MM.1S (cell line): ENCODE results near the gene ITGB8.

Source experiments
- DNase-seq: peaks from one replicate; pipeline ENCODE4 v3.0.0-alpha.2; 2015
- H2AFZ ChIP-seq: fragments of 300-600 bp; sonication (generic); 2 replicates; pipeline ENCODE4 v1.6.0; 2016; ENCODE audit warnings: antibody characterized with exemption, low read length
- H3F3A ChIP-seq: fragments of 300-600 bp; sonication (generic); 2 replicates; pipeline ENCODE4 v1.6.1; 2016; ENCODE audit warnings: mild to moderate bottlenecking, antibody characterized with exemption, low read length, moderate library complexity, mixed read lengths; ENCODE audit not compliant: insufficient read depth
- H3K27ac ChIP-seq: fragments of 300-600 bp; sonication (generic); 2 replicates; pipeline ENCODE4 v1.5.1; 2016; ENCODE audit warnings: mild to moderate bottlenecking, low read length
- H3K27me3 ChIP-seq: fragments of 300-600 bp; sonication (generic); replicated peaks from 2 replicates; pipeline ENCODE4 v1.6.0; 2016; ENCODE audit warnings: low read length; ENCODE audit not compliant: insufficient read depth
- H3K36me3 ChIP-seq: fragments of 300-600 bp; sonication (generic); replicated peaks from 2 replicates; pipeline ENCODE4 v1.6.1; 2016; ENCODE audit warnings: mild to moderate bottlenecking, low read length, mixed read lengths; ENCODE audit not compliant: insufficient read depth
- H3K4me1 ChIP-seq: fragments of 300-600 bp; sonication (generic); 2 replicates; pipeline ENCODE4 v1.6.1; 2016; ENCODE audit warnings: low read length, mixed read lengths
- H3K4me2 ChIP-seq: fragments of 300-600 bp; sonication (generic); 2 replicates; pipeline ENCODE4 v1.6.0; 2016; ENCODE audit warnings: low read depth, low read length
- H3K4me3 ChIP-seq: fragments of 300-600 bp; sonication (generic); 2 replicates; pipeline ENCODE4 v1.5.1; 2016; ENCODE audit warnings: low read length, mixed read lengths
- H3K79me2 ChIP-seq: fragments of 300-600 bp; sonication (generic); 2 replicates; pipeline ENCODE4 v1.6.1; 2016; ENCODE audit warnings: mixed run types, low read length, mixed read lengths
- H3K9ac ChIP-seq: fragments of 300-600 bp; sonication (generic); 2 replicates; pipeline ENCODE4 v1.6.1; 2016; ENCODE audit warnings: low read length, mixed read lengths
- H3K9me2 ChIP-seq: fragments of 300-600 bp; sonication (generic); replicated peaks from 2 replicates; pipeline ENCODE4 v1.6.1; 2016; ENCODE audit warnings: mild to moderate bottlenecking, low read length, mixed read lengths; ENCODE audit not compliant: insufficient read depth
- H3K9me3 ChIP-seq: fragments of 300-600 bp; sonication (generic); replicated peaks from 2 replicates; pipeline ENCODE4 v1.6.1; 2016; ENCODE audit warnings: mild to moderate bottlenecking, low read length, mixed read lengths; ENCODE audit not compliant: insufficient read depth
- H4K20me1 ChIP-seq: fragments of 300-600 bp; sonication (generic); 2 replicates; pipeline ENCODE4 v1.6.1; 2016; ENCODE audit warnings: mild to moderate bottlenecking, low read length, moderate library complexity, mixed read lengths; ENCODE audit not compliant: insufficient read depth
- EZH2 ChIP-seq: fragments of 300-600 bp; sonication (generic); optimal IDR thresholded peaks from 2 replicates; pipeline ENCODE3; 2017; ENCODE audit warnings: low read depth, mild to moderate bottlenecking, antibody characterized with exemption, low read length, mixed read lengths
- EZH2phosphoT487 ChIP-seq: fragments of 300-600 bp; sonication (generic); IDR thresholded peaks from 2 replicates; pipeline ENCODE4 v1.6.1; 2018; ENCODE audit warnings: antibody characterized with exemption, low read length
- TF ChIP-seq, protein P1 (sequence below): fragments of 300-600 bp; sonication (generic); IDR thresholded peaks from 2 replicates; pipeline ENCODE4 v1.5.1; 2016; ENCODE audit warnings: antibody characterized with exemption, low read length, mixed read lengths

Gene ITGB8

DNA sequence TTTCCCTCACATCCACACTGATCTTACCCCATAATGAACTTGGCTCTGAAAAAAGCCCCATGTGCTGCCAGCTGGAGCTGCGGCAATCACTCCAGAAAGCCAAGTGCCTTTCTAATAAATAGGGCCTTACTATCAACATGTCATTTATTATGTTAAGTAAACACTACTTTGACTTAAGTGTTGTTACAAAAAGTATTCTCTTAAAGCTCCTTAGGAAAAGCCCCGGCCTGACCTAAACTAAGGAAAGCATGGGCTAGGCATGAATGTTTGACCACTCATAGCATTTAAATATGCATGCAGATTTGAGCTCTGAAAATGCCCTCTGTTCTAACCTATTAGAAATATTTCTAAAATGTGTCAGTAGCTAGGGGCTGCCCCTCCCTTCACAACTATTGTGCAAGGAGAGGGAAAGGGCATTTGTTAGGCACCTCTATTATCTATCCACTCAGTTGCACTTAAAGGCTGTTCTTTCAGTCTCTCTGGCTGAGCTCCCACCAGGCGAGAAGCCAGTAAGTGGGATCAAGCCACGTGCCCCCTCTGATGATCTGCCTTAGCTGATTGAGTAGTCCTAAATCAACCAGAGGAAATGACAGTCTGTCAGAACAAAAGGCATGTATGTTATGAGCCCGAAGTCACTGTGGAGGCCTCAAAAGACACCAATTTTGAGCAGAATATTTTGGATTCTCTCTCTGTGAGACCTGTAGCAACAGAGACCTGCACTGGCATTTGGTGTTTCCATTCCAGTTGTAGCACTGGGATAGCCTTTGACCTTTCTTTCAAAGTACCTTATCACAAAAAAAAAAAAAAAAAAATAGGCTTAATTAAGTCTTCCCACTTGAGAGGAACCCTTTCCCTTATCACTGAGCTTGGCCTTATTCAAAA is 77.1 kb downstream of the ITGB8 start:
- no peak for DNase-seq
- Histone ChIP-seq H3F3A (no peaks in the 10 kb centered on the region), H3K27me3 (no peaks in the 10 kb centered on the region), H3K36me3 (no peaks in the 10 kb centered on the region), H3K79me2 (no peaks in the 10 kb centered on the region), H3K9me3 (no peaks in the 10 kb centered on the region), H3K4me2 (no peak overlapping the region), H3K4me3 (no peak overlapping the region), H3K4me1 (no peaks in the 10 kb centered on the region), H3K27ac (no peak overlapping the region), H4K20me1 (no peaks in the 10 kb centered on the region), H2AFZ (no peak overlapping the region), H3K9ac (no peak overlapping the region), H3K9me2 (no peaks in the 10 kb centered on the region)
- TF ChIP-seq EZH2phosphoT487 = no peak
- TF ChIP-seq, protein P1, sequence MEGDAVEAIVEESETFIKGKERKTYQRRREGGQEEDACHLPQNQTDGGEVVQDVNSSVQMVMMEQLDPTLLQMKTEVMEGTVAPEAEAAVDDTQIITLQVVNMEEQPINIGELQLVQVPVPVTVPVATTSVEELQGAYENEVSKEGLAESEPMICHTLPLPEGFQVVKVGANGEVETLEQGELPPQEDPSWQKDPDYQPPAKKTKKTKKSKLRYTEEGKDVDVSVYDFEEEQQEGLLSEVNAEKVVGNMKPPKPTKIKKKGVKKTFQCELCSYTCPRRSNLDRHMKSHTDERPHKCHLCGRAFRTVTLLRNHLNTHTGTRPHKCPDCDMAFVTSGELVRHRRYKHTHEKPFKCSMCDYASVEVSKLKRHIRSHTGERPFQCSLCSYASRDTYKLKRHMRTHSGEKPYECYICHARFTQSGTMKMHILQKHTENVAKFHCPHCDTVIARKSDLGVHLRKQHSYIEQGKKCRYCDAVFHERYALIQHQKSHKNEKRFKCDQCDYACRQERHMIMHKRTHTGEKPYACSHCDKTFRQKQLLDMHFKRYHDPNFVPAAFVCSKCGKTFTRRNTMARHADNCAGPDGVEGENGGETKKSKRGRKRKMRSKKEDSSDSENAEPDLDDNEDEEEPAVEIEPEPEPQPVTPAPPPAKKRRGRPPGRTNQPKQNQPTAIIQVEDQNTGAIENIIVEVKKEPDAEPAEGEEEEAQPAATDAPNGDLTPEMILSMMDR = no peak
- no peak for TF ChIP-seq EZH2

DNA sequence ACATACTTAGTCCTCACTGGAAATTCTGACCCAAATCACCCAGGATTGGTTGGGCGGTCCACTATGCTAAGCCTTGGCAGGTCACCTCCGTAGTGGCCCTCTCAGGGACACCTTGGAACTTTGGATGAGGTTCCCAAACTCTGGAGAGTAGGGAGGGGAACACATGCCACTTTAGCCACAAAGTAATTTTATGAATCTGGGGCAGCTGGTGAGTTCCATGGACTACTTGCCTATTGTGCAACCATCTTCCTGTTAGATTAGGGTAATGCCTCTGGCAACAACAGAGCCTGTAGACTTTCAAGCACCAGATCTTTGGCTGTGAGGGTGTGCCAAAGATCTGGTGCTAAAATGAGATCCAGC is 77.7 kb downstream of the ITGB8 start:
- H3K9ac ChIP-seq = no peak overlapping the region
- no peaks in the 10 kb centered on the region for H3K27me3 ChIP-seq
- H3K79me2 ChIP-seq = no peaks in the 10 kb centered on the region
- H3F3A ChIP-seq = no peaks in the 10 kb centered on the region
- no peaks in the 10 kb centered on the region for H3K9me2 ChIP-seq
- H3K4me3 ChIP-seq = no peak overlapping the region
- TF ChIP-seq EZH2 = no peak
- TF ChIP-seq, protein P1 = no peak
- TF ChIP-seq EZH2phosphoT487 = no peak
- H3K36me3 ChIP-seq = no peaks in the 10 kb centered on the region
- no peak overlapping the region for H3K27ac ChIP-seq
- H2AFZ ChIP-seq = no peak overlapping the region
- H3K4me1 ChIP-seq = no peaks in the 10 kb centered on the region
- H3K9me3 ChIP-seq = no peaks in the 10 kb centered on the region
- H4K20me1 ChIP-seq = no peaks in the 10 kb centered on the region
- H3K4me2 ChIP-seq = no peak overlapping the region
- no peak for DNase-seq

DNA sequence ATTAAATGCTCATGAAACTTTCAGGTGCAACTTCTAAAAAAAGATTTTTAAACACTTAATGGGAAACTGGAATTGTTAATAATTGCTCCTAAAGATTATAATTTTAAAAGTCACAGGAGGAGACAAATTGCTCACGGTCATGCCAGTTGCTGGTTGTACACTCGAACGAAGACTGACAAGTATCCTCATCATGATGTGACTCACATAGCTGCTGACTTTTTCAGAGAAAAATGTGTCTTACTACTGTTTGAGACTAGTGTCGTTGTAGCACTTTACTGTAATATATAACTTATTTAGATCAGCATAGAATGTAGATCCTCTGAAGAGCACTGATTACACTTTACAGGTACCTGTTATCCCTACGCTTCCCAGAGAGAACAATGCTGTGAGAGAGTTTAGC is 79.3 kb downstream of the ITGB8 start:
- TF ChIP-seq EZH2phosphoT487 = no peak
- no peak for TF ChIP-seq EZH2
- TF ChIP-seq, protein P1 = no peak
- Histone ChIP-seq H2AFZ (no peak overlapping the region), H3K36me3 (no peaks in the 10 kb centered on the region), H3K9me3 (no peaks in the 10 kb centered on the region), H3K4me2 (no peak overlapping the region), H3F3A (no peaks in the 10 kb centered on the region), H3K27ac (no peak overlapping the region), H3K27me3 (no peaks in the 10 kb centered on the region), H3K79me2 (no peaks in the 10 kb centered on the region), H4K20me1 (no peaks in the 10 kb centered on the region), H3K9me2 (no peaks in the 10 kb centered on the region), H3K4me1 (no peaks in the 10 kb centered on the region), H3K4me3 (no peak overlapping the region), H3K9ac (no peak overlapping the region)
- DNase-seq = no peak
